Measurements from ENCODE around the gene APOBEC3G.

GRCh38 chr22:39095971-39096370 lies 18.9 kb downstream of the APOBEC3G start:
- no peak for TF ChIP-seq POLR2A (IDR thresholded peaks at IDR 0.05)
- TF ChIP-seq, protein P1, sequence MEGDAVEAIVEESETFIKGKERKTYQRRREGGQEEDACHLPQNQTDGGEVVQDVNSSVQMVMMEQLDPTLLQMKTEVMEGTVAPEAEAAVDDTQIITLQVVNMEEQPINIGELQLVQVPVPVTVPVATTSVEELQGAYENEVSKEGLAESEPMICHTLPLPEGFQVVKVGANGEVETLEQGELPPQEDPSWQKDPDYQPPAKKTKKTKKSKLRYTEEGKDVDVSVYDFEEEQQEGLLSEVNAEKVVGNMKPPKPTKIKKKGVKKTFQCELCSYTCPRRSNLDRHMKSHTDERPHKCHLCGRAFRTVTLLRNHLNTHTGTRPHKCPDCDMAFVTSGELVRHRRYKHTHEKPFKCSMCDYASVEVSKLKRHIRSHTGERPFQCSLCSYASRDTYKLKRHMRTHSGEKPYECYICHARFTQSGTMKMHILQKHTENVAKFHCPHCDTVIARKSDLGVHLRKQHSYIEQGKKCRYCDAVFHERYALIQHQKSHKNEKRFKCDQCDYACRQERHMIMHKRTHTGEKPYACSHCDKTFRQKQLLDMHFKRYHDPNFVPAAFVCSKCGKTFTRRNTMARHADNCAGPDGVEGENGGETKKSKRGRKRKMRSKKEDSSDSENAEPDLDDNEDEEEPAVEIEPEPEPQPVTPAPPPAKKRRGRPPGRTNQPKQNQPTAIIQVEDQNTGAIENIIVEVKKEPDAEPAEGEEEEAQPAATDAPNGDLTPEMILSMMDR (IDR thresholded peaks at IDR 0.05) = no peak

All from adrenal gland (tissue), 5 donors.